ENCODE results near the gene MUC2.

MUC2 gene

DNA sequence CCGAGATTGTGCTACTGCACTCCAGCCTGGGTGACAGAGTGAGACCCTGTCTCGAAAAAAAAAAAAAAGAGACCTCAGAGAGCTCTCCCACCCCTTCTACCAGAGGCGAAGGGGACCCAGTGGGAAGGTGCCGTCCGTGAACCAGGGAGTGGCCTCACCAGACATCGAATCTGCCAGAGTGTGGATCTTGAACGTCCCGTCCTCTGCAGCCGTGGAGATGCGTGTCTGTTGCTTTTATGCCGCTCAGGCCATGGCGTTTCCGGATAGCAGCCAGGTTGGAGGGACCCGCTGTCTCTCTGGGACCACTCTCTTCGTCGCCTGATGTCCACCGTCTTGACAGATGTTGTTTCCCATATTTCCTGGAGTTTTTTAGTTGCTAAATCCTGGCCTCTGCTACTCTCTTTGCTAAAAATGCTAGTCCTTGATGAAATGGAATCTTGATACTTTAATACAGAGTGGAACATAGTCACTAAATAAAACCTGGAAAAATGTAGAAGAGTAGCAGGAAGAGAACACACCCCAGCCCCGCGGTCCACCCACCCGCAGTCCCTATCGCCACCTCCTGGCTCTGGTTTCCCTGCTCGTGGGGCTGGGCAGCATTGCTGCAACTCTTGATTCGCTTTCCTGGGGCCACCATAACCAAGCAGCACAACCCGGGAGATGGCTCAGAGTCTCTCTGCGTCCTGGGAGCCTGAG is 26.2 kb upstream of the MUC2 start:
- DNase-seq (ENCODE audit: low read depth) = no peak
- H3K4me3 ChIP-seq (ENCODE audit: low read length) = no peak overlapping the region
- no peak for TF ChIP-seq CTCF (IDR thresholded peaks at IDR 0.05; ENCODE audit: insufficient read depth, low read depth, low read length, missing control alignments)

- no peak overlapping the region for H3K4me3 ChIP-seq (ENCODE audit: low read length)
- no peak for TF ChIP-seq CTCF (IDR thresholded peaks at IDR 0.05; ENCODE audit: insufficient read depth, low read depth, low read length, missing control alignments)
- no peak for DNase-seq (ENCODE audit: low read depth)
These were observed 25.6 kb upstream of the MUC2 start for GRCh38 chr11:1049071-1049405.

DNA sequence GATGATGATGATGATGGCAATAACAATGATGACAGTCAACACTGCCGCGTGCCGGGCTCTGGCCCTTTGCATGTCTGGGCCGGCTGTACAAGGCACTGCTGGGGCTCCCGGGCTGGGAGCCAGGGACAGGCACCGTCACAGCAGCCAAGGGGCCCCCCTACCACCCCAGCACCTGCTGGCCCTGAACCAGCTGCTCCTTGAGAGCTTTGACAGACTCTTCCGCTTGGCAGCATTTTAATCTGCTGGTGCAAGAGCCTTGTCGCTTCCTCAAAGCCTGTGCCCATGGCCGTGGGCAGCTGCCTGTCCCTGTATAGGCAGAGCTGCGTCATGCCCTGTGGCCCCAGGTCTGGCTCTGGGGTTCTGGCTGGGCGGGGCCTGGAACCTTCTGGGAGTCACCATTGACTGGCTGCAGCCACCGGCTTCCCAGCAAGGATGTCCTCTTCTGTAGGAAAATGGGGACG is 25.2 kb upstream of the MUC2 start:
- TF ChIP-seq CTCF (IDR thresholded peaks at IDR 0.05; ENCODE audit: insufficient read depth, low read depth, low read length, missing control alignments) = no peak
- DNase-seq (ENCODE audit: low read depth) = peak; percentile 34
- H3K4me3 ChIP-seq (ENCODE audit: low read length) = no peak overlapping the region

- TF ChIP-seq CTCF (IDR thresholded peaks at IDR 0.05; ENCODE audit: insufficient read depth, low read depth, low read length, missing control alignments) = no peak
- no peak for DNase-seq (ENCODE audit: low read depth)
- no peak overlapping the region for H3K4me3 ChIP-seq (ENCODE audit: low read length)
These were observed 24.6 kb upstream of the MUC2 start for GRCh38 chr11:1049911-1050580.

- TF ChIP-seq CTCF (IDR thresholded peaks at IDR 0.05; ENCODE audit: insufficient read depth, low read depth, low read length, missing control alignments) = peak; percentile 96
- no peak overlapping the region for H3K4me3 ChIP-seq (ENCODE audit: low read length)
- peak; percentile 88 for DNase-seq (ENCODE audit: low read depth)
These were observed 23.9 kb upstream of the MUC2 start for GRCh38 chr11:1050581-1051355.

DNA sequence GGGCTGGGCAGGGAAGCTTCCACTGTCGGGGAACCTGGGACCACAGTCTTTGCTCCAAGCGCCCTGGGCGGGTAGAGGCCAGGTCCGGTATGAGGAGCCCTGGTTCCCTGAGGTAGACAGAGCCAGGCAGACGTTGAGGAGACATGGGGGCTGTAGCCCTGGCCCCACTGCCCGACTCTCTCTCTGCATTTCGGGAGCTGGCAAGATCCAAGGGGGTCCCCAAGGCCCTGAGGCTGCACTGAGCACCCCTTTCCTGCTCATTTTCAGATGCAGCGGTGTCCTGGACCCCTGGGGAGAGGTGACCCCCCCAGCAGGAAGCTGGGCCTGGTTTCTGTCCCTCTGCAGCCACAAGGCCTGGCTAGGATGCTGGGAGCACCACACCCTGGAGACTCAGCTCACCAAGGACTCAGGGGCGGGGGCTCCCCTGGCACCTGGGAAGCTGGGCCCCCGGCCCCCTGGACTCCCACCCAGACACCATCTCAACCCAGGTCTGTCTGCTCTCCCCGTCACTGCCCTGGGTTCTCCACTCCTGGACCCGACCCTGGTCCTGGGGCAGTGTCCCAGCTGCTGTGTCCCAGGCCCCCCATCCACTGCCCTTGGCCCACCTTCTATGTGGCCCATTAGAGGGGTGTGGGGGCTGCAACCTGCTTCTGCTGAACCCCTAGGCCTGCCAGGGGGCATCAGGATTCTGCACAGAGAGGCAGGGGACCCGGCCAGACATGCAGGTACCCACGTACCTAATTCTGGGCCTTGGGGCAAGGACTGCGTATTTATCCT is 23.1 kb upstream of the MUC2 start:
- no peak overlapping the region for H3K4me3 ChIP-seq (ENCODE audit: low read length)
- no peak for DNase-seq (ENCODE audit: low read depth)
- no peak for TF ChIP-seq CTCF (IDR thresholded peaks at IDR 0.05; ENCODE audit: insufficient read depth, low read depth, low read length, missing control alignments)
